Neutrophil (primary cell): ENCODE results near the gene EPX.

ENCODE experiments used
- H3K27ac ChIP-seq: fragments of 200-600 bp; sonication (generic); 2 replicates; pipeline ENCODE4 v1.5.1; 2016; ENCODE audit warnings: mild to moderate bottlenecking, moderate library complexity
- H3K27me3 ChIP-seq: fragments of 200-600 bp; sonication (generic); 2 replicates; pipeline ENCODE4 v1.6.0; 2016; ENCODE audit warnings: mild to moderate bottlenecking
- H3K36me3 ChIP-seq: fragments of 200-600 bp; sonication (generic); 2 replicates; pipeline ENCODE4 v1.5.1; 2017
- H3K4me1 ChIP-seq, 2 experiments: fragments of 200-600 bp in 1 of 2; sonication (generic) in 1 of 2; 1 replicate in 1 of 2; 2 replicates in 1 of 2; pipeline versions ENCODE4 v1.5.1 to v1.6.1; 2013 to 2016; ENCODE audit warnings: low read depth in 1 of 2, low read length in 1 of 2, mild to moderate bottlenecking in 1 of 2, moderate library complexity in 1 of 2; ENCODE audit not compliant: control insufficient read depth in 1 of 2, insufficient read depth in 1 of 2
- H3K4me3 ChIP-seq, 2 experiments: fragments of 200-600 bp in 1 of 2; sonication (generic) in 1 of 2; 1 replicate in 1 of 2; 2 replicates in 1 of 2; pipeline ENCODE4 v1.5.1; 2013 to 2016; ENCODE audit warnings: low read depth in 1 of 2, low read length in 1 of 2, mild to moderate bottlenecking in 1 of 2, moderate library complexity in 1 of 2
- H3K9me3 ChIP-seq: fragments of 200-600 bp; sonication (generic); 2 replicates; pipeline ENCODE4 v1.5.1; 2016
- TF ChIP-seq, protein P1 (sequence below): fragments of 200-600 bp; sonication (generic); IDR thresholded peaks from 2 replicates; pipeline ENCODE4 v1.5.1; 2016; ENCODE audit warnings: antibody characterized with exemption

EPX gene

DNA sequence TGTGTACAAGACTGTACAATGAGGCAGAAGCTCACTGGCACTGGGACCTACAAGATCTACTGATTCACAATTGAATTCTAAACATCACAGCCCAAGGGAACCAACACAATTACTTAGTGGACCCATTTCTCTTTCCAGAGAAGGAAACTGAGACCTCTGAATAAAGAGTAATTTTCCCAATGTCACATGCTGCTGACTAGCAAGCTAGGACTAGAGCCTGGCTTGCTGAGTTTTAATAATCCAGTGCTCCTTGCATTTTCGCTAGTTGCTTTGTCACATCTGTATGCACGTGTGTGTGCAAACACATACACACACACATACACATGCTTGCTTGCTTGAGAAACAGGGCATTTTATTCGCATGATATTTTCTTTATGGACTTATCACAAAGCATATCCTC is 42.0 kb downstream of the EPX start:
- TF ChIP-seq, protein P1, sequence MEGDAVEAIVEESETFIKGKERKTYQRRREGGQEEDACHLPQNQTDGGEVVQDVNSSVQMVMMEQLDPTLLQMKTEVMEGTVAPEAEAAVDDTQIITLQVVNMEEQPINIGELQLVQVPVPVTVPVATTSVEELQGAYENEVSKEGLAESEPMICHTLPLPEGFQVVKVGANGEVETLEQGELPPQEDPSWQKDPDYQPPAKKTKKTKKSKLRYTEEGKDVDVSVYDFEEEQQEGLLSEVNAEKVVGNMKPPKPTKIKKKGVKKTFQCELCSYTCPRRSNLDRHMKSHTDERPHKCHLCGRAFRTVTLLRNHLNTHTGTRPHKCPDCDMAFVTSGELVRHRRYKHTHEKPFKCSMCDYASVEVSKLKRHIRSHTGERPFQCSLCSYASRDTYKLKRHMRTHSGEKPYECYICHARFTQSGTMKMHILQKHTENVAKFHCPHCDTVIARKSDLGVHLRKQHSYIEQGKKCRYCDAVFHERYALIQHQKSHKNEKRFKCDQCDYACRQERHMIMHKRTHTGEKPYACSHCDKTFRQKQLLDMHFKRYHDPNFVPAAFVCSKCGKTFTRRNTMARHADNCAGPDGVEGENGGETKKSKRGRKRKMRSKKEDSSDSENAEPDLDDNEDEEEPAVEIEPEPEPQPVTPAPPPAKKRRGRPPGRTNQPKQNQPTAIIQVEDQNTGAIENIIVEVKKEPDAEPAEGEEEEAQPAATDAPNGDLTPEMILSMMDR: no peak
- H3K4me1 ChIP-seq: peaks cover 7% of the 10 kb centered on the region in 2 experiments
- H3K36me3 ChIP-seq: no peaks in the 10 kb centered on the region
- H3K27me3 ChIP-seq: peaks cover 50% of the 10 kb centered on the region
- no peak overlapping the region for H3K4me3 ChIP-seq
- no peaks in the 10 kb centered on the region for H3K9me3 ChIP-seq
- no peak overlapping the region for H3K27ac ChIP-seq

DNA sequence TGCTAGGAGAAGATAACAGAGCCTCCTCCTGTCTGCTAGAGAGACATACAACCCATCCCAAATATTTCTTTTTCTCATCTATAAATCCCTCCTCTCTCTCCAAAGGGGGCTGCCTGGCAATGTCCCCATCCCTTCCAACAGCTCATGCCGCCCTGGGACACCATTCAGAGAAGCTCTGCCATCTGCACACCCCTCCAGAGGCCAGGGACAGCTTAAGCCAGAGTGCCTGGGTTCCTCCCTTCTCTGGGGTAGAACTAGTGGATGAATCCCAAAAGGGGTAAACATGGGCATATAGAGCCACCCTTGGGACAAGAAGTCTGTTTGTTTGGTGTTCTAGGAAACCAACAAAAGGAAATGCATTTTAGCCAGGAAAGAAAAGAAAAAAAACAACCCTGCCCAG is 43.3 kb downstream of the EPX start:
- Histone ChIP-seq H3K9me3 (no peaks in the 10 kb centered on the region), H3K27me3 (peaks cover 50% of the 10 kb centered on the region), H3K4me3 (no peak overlapping the region), H3K36me3 (no peaks in the 10 kb centered on the region), H3K4me1 (peaks cover 7% of the 10 kb centered on the region in 2 experiments), H3K27ac (no peak overlapping the region)
- TF ChIP-seq, protein P1: no peak

DNA sequence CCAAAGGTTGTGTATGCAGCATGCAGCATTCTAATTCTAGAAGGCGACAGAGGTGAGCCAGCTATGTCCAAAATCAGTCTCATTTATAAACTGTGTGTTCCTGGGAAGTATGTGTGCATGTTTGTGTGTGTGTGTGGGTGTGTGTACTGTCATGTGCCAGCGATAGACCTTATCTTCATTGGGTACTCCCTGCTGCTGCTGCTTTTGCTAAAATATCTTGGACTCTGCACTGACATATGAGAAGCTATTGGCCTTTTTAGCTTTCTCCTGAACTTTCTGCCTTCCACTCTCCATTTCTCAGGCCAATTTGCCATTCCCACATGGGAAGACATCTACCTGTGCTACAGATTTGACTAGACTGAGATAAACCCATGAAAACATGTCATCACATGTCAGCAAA is 43.9 kb downstream of the EPX start:
- no peak overlapping the region for H3K4me3 ChIP-seq
- H3K27ac ChIP-seq: no peak overlapping the region
- no peaks in the 10 kb centered on the region for H3K36me3 ChIP-seq
- TF ChIP-seq, protein P1: no peak
- H3K27me3 ChIP-seq: peaks cover 55% of the 10 kb centered on the region
- H3K9me3 ChIP-seq: no peaks in the 10 kb centered on the region
- H3K4me1 ChIP-seq: peaks cover 7% of the 10 kb centered on the region in 2 experiments

DNA sequence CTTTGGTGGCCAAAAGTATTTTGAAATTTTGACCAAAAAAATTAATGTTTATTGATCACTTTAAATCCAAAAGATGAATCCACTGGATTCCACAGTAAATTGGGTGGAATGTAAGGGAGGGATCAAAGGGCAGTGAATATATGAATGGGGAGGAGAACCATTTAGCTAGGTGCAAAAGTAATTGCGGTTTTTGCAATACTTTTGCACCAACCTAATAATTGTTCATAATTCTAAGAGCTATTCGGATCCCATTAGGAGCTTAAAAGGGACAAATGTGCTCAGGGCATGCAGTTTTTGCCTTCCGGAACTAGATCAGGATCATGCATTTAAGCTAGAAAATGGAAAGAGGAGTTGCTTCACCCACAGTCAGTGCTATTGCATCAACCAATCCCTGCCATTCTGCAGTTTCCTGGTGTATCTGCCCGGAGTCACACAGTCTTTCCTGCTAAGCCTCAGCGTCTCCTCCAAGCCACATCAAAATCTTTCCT is 45.7 kb downstream of the EPX start, which contains the start of gene LPO:
Gene LPO (plus strand): TSS at position 438 of the 488 bp plus-strand sequence. CDS start 4,396 bp downstream, outside the sequence.
- Histone ChIP-seq H3K4me3 (no peak within 1 kb of the TSS), H3K27ac (no peak within 1 kb of the TSS), H3K9me3 (no peaks in the 10 kb centered on the region), H3K27me3 (peaks cover 59% of the 10 kb centered on the region), H3K4me1 (peaks cover 7% of the 10 kb centered on the region in 2 experiments), H3K36me3 (no peaks in the 10 kb centered on the region)
- TF ChIP-seq, protein P1: no peak

DNA sequence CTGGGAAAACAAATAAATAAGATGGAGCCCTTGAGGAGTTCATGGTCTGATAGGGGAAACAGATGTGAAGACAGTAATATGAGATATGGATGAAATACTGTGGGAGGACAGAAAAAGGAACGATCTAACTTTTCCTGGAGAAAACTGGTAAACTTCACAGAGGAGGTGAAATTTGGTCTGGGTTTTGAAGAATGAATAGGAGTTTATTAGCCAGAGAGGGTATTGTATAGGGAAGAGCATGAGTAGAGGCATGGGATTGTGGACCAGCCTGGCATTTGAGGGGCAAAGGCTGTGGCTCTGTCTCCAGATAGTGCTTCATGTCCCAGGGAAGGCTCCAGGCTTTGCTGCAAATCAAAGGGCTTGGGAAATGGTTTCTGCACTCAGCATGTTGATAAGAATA is 47.5 kb downstream of the EPX start:
- Histone ChIP-seq H3K4me1 (peaks cover 7% of the 10 kb centered on the region in 2 experiments), H3K27me3 (peaks cover 66% of the 10 kb centered on the region)
- TF ChIP-seq, protein P1: no peak

More for the DNA sequence above, 47.5 kb downstream of the EPX start:
- Histone ChIP-seq H3K36me3 (no peaks in the 10 kb centered on the region), H3K9me3 (no peaks in the 10 kb centered on the region), H3K27ac (no peak overlapping the region), H3K4me3 (no peak overlapping the region)
